CD4-positive, alpha-beta T cell (primary cell): Measurements from ENCODE around the gene LRSAM1. TPM values are rescaled to one million over a fixed set of nuclear protein-coding genes. Genes with fewer than 3 reads are reported as not detected.

Experiments
- ATAC-seq: fragments of 200-7000 bp; cut with Tn5 transposase; one replicate; pipeline ENCODE4 v1.10.0; 2022; ENCODE audit warnings: mild to moderate bottlenecking; ENCODE audit not compliant: poor library complexity
- CTCF ChIA-PET: fragments of 350-600 bp; sonication (Branson Sonifier 250); formaldehyde crosslinking; loops from one replicate; lab custom pipeline; 2021; ENCODE audit warnings: antibody characterized with exemption, inconsistent platforms; lab: Charles Lee
- POLR2A ChIA-PET: fragments of 350-600 bp; sonication (Branson Sonifier 250); formaldehyde crosslinking; loops from one replicate; lab custom pipeline; 2021; ENCODE audit warnings: antibody characterized with exemption, inconsistent platforms; lab: Charles Lee
- DNase-seq, 14 experiments: peaks; one replicate each; pipeline ENCODE4 v3.0.0-alpha.2; 2013 to 2020; ENCODE audit warnings: mixed read lengths in 2 of 14
- H3K27ac ChIP-seq, 2 donors: one replicate each; pipeline versions ENCODE4 v1.5.1 to v1.7.0; 2013; ENCODE audit warnings: low read length in 2 of 2, low read depth in 1 of 2, mild to moderate bottlenecking in 1 of 2
- H3K27me3 ChIP-seq, 2 experiments: 1 replicate in 1 of 2; 2 replicates in 1 of 2; pipeline versions ENCODE4 v1.6.1 to v1.7.0; 2013; ENCODE audit warnings: low read length in 2 of 2, control low read depth in 1 of 2, mild to moderate bottlenecking in 1 of 2, moderate library complexity in 1 of 2; ENCODE audit not compliant: insufficient read depth in 2 of 2, control insufficient read depth in 1 of 2
- H3K36me3 ChIP-seq: one replicate; pipeline ENCODE4 v1.6.1; 2013; ENCODE audit warnings: low read length, control low read depth; ENCODE audit not compliant: insufficient read depth
- H3K4me1 ChIP-seq: one replicate; pipeline ENCODE4 v1.6.1; 2013; ENCODE audit warnings: low read length, control low read depth; ENCODE audit not compliant: insufficient read depth
- H3K4me3 ChIP-seq: one replicate; pipeline ENCODE4 v1.5.1; 2013; ENCODE audit warnings: mild to moderate bottlenecking, low read length, moderate library complexity
- H3K9me3 ChIP-seq, 2 experiments: 1 replicate in 1 of 2; 2 replicates in 1 of 2; pipeline versions ENCODE4 v1.6.1 to v1.7.0; 2013; ENCODE audit warnings: low read length in 2 of 2, mild to moderate bottlenecking in 2 of 2, control low read depth in 1 of 2, moderate library complexity in 1 of 2; ENCODE audit not compliant: control insufficient read depth in 1 of 2, insufficient read depth in 1 of 2
- H3K27ac Mint-ChIP-seq: one replicate; pipeline ENCODE4 v1.8.0; 2020; ENCODE audit warnings: mixed read lengths
- H3K27me3 Mint-ChIP-seq: one replicate; pipeline ENCODE4 v1.8.0; 2021; ENCODE audit warnings: mixed read lengths
- H3K36me3 Mint-ChIP-seq: one replicate; pipeline ENCODE4 v1.8.0; 2021; ENCODE audit warnings: low read depth, mixed read lengths
- H3K4me1 Mint-ChIP-seq: one replicate; pipeline ENCODE4 v1.8.0; 2021; ENCODE audit warnings: low read depth, mixed read lengths
- H3K4me3 Mint-ChIP-seq: one replicate; pipeline ENCODE4 v1.8.0; 2020; ENCODE audit warnings: mild to moderate bottlenecking, mixed read lengths
- H3K9me3 Mint-ChIP-seq: one replicate; pipeline ENCODE4 v1.8.0; 2020; ENCODE audit warnings: mixed read lengths
- CTCF ChIP-seq: fragments of 200-600 bp; IDR thresholded peaks from one replicate; pipeline ENCODE4 v1.8.0; 2022; ENCODE audit warnings: antibody characterized with exemption, mild to moderate bottlenecking
- intact Hi-C, 2 experiments: fragments of 100-400 bp; cut with DNase I in 1 of 2; cut with micrococcal nuclease in 1 of 2; formaldehyde crosslinking; loops; one replicate each; pipeline versions ENCODE4 v1.15.1 to v1.9.0; 2023 to 2025; cut with DNase I, micrococcal nuclease
- total RNA-seq, 174 experiments: library from RNA in 2 of 174; stranded (reverse) in 2 of 174; gene quantifications; one replicate each; pipeline ENCODE4 v1.2.3 and lab custom pipeline; 2021 to 2026

The LRSAM1 gene
- total RNA-seq, 2 experiments from 2014 or later, result 11.4 to 16.0 TPM

- no peak for ATAC-seq
- POLR2A ChIA-PET, result no interaction called here
- H3K27me3 Mint-ChIP-seq, result no peaks in the 10 kb centered on the region
Observed at GRCh38 chr9:127528422-127529251, 77.3 kb downstream of the LRSAM1 start.

DNA sequence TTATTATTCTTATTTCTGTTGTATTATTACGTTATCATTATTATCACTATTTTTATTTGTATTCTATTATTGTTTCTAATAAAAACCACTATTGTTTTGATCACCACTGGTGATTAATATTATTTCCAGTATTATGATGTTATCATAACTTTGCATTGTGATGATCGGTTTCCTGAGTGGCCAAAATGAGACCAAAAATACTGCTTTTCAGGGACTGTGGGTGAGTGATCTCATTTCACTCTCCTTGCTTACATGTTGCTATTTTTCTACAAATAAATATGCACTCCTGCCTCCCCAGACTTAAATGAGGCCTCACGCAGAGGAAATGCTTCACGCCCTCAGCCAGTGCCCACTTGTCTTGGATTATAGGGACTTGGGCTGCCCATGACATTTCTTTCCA is 78.4 kb downstream of the LRSAM1 start:
- Mint-ChIP-seq H3K27me3 (no peaks in the 10 kb centered on the region), H3K9me3 (no peaks in the 10 kb centered on the region), H3K27ac (no peak overlapping the region), H3K4me1 (no peaks in the 10 kb centered on the region), H3K4me3 (no peak overlapping the region), H3K36me3 (peaks cover 10% of the 10 kb centered on the region)
- ChIA-PET CTCF (no interaction called here), POLR2A (no interaction called here)
- H3K27ac ChIP-seq, result no peak overlapping the region
- DNase-seq (no peak), ATAC-seq (no peak)
- H3K9me3 ChIP-seq, result peaks cover 7 to 23% of the 10 kb centered on the region in 2 experiments
- intact Hi-C loops, result no loop called here
- no peak for TF ChIP-seq CTCF
- no peaks in the 10 kb centered on the region for H3K4me1 ChIP-seq
- H3K27me3 ChIP-seq, result no peaks in the 10 kb centered on the region
- H3K36me3 ChIP-seq, result peaks cover 4% of the 10 kb centered on the region
- no peak overlapping the region for H3K4me3 ChIP-seq

More at GRCh38 chr9:127528422-127529251, 77.3 kb downstream of the LRSAM1 start:
- no peak overlapping the region for H3K27ac Mint-ChIP-seq
- CTCF ChIA-PET, result no interaction called here
- Histone ChIP-seq H3K27me3 (no peaks in the 10 kb centered on the region), H3K27ac (no peak overlapping the region), H3K4me3 (no peak overlapping the region), H3K4me1 (no peaks in the 10 kb centered on the region), H3K9me3 (peaks cover 9 to 34% of the 10 kb centered on the region in 2 experiments), H3K36me3 (peaks cover 14% of the 10 kb centered on the region)
- no peak for DNase-seq
- no peak overlapping the region for H3K4me3 Mint-ChIP-seq
- H3K9me3 Mint-ChIP-seq, result no peaks in the 10 kb centered on the region
- intact Hi-C loops, result no loop called here
- no peaks in the 10 kb centered on the region for H3K4me1 Mint-ChIP-seq
- peaks cover 10% of the 10 kb centered on the region for H3K36me3 Mint-ChIP-seq
- no peak for TF ChIP-seq CTCF

DNA sequence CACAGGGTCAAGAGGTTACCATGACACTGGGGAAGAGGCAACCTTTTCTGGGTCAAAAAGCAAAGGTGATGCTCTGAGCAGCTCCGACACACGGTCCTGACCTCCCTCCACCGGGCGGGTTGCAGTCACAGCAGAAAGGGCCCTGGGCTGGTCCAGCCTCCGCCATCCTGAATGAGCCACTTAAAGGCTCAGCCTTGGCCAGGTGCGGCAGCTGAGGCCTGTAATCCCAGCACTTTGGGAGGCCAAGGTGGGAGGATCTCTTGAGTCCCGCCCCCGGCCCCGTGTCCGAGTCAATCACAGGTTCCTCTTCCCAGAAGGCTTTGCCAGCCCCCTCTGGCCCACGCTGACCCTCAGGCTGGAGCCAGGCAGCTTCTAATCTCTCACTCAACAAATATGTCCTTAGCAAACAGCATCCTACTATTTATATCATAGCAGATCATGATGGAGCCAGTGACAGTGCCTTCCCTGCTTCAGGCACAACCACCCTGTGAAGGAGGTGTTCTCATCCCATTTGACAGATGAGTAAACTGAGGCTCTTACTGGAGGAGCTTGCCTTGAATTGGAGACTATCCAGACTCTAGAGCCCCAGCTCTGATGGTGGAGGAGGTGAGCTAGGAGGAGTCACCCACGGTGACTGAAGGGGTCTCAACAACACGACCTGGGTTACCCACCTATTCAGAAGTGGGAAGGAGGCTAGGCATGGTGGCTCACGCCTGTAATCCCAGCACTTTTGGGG is 79.1 kb downstream of the LRSAM1 start:
- peaks cover 5 to 16% of the 10 kb centered on the region in 2 experiments for H3K9me3 ChIP-seq
- no peak overlapping the region for H3K27ac Mint-ChIP-seq
- intact Hi-C loops, result no loop called here

More for the DNA sequence above, 79.1 kb downstream of the LRSAM1 start:
- no peaks in the 10 kb centered on the region for H3K4me1 Mint-ChIP-seq
- Histone ChIP-seq H3K36me3 (peaks cover 2% of the 10 kb centered on the region), H3K4me1 (no peaks in the 10 kb centered on the region), H3K27ac (no peak overlapping the region), H3K27me3 (no peaks in the 10 kb centered on the region), H3K4me3 (no peak overlapping the region)
- H3K27me3 Mint-ChIP-seq, result no peaks in the 10 kb centered on the region
- no peak for TF ChIP-seq CTCF
- no peak for ATAC-seq
- CTCF ChIA-PET, result no interaction called here
- no peaks in the 10 kb centered on the region for H3K9me3 Mint-ChIP-seq
- peaks cover 10% of the 10 kb centered on the region for H3K36me3 Mint-ChIP-seq
- H3K4me3 Mint-ChIP-seq, result no peak overlapping the region
- DNase-seq, result no peak
- POLR2A ChIA-PET, result no interaction called here
